Measurements from ENCODE around the gene CWH43.
"Not testable (repeated sequence)": the region's sequence is repeated elsewhere in the genome, so short reads cannot be mapped to it uniquely, and the experiment has no call there.

CWH43 gene

DNA sequence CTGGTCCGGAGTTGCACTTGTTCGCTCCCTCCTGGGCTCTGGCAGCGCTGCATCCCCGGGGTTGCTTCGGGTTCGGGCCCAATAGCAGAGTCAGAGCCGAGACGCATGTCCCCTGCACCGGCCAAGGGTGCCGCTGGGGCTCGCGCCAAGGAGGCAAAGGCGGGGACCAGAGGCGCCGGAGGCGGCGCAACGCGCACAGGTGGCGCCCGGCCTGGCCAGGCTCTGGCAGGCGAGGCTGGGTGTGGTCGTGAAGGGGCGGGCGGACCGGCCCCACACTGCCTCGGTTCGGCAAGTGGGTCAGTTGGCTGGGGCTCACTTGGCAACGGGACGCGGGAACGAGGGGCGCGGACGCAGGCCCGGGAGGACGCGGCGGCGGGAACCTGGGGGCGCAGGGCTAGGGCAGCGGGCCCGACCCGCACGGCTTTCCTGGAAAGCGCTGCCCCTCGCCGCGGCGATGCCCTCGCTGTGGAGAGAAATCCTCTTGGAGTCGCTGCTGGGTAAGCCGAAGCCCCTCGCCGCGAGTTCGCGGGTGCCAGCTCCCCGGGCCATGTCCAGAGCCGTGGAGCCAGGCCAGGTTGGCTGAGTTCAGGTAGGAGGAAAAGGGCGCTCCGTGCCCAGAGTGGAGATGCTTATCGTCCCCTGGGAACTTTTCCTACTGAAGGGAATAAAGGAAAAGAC, at the start of gene CWH43:
Gene CWH43 (plus strand): TSS at position 300 of the 678 bp plus-strand sequence. CDS start 155 bp downstream, at position 455.
- DNase-seq (ENCODE audit: low read depth in 2 of 2) = no peak

DNA sequence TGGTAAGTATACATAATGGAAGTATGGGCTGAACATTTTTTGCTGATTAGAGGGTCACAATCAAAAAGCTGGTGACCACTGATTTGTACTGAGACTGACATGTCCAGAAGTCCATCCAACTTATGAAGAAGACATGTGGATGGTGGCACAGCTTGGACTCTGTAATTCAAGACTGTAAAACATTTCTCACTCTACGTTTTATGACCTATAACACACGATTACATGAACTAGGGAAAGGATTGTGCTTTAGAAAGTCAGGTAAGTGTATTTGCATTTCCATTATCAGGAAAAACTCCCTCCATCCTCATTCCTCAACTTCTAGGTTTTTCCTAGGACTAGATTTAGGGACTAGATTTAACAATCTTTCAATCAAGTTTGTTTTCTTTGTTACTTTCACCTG, 49.0 kb upstream of the CWH43 start:
- DNase-seq (ENCODE audit: low read depth in 2 of 2) = no peak

DNA sequence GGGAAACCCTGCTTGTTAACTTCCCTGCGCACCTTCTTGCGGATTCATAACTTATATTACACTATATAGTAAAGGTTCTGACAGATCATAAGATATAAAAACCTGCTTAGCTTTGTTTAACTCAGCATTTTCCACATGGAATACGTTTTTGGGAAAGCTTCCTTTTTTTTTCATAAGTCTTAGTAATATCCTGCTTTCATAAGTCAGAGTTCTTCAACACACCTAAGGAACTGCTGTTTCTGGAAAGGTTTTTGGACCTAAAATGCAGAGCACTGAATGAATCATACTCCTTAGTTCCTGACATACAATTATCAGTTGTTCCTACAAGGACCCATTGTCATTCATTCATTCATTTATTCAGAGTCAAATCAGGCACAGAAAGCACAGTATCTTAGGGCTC, 47.2 kb upstream of the CWH43 start:
- DNase-seq (ENCODE audit: low read depth in 2 of 2) = no peak

DNA sequence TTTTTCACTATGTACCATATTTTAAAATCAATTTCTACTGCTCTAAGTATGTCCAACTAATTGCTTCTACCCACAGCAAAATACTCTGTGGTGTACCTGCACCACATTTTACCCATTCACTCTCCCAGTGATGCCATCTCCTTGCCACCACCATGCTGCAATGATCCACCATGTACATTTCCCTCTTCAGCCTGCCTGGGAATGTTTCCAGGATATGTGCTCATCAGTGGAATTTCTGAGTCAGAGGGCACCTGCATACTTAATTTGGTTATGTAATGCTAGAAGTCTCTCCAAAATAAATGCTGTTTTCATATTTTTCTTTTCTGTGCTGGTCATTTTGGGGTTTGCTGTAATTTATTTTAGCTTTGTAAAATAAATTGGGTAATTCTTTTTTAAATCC, 46.3 kb upstream of the CWH43 start:
- no peak for DNase-seq (ENCODE audit: low read depth in 2 of 2)

DNA sequence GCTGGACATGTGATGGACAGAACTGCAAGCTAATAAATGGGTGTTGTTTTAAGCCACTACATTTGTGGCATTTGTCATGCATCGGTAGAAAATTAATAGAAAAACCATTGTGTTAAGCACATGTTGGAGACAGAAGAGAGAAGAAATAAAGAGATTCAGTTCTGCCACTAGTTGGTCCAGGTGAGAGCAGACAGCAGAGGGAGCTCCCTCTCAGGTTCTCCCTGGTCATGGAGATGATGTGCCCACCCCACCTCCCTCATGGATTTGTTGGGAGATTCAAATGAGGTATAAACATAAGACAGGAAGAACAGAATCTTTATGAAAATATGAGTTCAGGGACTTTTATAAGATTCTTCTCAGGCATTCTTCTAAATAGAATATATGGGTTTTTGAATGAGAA, 42.7 kb upstream of the CWH43 start:
- no peak for DNase-seq (ENCODE audit: low read depth in 2 of 2)

DNA sequence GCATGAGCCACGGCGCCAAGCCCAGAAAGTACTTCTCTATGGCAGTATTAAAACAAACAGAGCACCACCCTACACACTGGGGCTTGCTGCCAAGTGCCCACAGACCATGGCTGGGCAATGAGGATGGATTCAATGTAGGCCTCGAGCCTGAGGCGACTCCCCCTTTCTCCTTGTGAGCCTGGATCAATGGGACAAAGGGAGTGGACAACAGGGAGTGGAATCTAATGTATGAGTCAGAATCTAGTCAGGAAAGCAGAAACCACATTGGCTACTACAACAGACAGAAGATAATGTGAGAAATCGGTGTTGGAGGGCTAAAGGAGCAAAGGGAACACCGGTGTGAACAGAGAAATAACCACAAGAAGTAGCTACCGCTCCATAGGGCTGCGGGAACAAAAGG, 41.8 kb upstream of the CWH43 start:
- no peak for DNase-seq (ENCODE audit: low read depth in 2 of 2)

DNA sequence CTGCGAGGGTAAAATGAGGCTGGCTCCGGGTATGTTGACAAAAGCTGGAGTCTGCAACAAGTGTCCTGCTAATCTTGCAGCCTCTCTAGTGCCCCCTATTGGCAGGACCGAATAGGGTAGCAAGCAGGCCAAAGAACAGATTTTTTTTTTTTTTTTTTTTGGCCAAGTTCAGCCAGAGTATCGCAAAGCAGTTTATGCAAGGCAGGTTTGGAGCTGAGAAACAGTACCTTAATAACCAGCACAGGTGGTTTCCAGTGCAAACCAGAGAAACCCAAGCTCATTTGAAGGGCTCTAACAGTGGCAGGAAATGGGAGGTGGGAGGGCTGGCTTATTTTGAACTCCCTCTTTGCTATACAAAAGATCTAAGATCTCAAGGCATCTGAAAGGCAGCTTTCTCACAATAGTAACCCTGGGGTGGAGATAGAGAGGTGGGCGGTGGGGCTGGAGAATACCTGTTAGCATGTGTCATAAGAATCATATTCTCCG, 41.3 kb upstream of the CWH43 start:
- DNase-seq (ENCODE audit: low read depth in 2 of 2) = peak in 1 of 2 donors; percentile 2

DNA sequence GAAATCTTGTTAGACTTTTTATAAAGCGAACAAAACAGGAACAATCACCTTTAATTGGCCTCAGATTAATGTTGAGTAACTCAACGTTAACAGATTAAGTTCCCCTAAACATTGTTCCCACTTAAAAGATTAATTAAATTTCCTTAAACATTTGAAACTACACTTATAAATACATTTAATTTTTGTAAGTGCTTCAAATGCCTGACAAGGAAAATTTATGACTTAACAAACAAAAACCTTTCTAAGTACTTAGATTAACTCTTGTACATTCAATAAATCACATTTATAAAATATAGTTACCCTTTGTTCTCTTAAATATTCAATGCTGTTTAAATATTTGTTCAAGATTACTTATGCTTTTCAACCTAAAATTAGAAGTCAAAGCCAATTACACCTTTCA, 40.1 kb upstream of the CWH43 start:
- DNase-seq (ENCODE audit: low read depth in 2 of 2) = no peak

DNA sequence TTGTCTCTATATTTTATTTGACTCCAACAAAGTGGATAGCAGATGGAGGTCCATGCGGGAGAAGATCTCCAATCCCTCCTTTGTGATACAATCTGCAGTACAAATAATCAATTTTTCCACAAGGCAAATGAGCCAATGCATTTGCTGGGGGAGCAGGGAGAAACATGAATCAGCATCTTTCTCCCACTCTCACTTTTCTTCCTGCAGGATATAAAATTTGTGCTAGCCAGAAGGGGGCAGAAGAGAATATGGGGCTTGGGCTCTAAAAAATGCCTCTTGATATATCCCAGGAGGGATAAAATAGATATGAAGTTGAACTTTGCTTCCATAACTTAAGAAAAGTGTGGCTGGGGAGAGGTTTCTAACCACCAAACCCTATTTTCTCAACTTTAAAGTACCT, 38.3 kb upstream of the CWH43 start:
- DNase-seq (ENCODE audit: low read depth in 2 of 2) = no peak

DNA sequence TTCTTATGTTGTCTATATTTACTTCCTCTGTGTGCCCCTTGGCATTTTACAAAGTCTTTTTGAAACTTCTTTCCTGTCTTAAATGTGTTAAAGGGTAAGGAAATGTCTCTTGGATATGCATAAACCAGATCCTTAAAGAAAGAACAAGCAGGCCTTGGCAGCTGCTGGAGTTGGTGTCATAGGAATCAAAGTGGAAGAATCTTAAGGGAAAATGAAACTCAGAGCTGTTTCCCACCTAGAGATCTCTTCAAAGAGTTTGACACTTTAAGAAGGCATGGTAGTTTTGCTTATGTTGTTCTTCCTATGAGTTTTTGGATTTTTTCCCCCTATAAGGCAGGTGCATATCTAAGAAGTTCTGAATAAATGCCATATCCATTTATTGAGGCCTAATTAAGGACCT, 37.0 kb upstream of the CWH43 start:
- DNase-seq (ENCODE audit: low read depth in 2 of 2) = no peak

DNA sequence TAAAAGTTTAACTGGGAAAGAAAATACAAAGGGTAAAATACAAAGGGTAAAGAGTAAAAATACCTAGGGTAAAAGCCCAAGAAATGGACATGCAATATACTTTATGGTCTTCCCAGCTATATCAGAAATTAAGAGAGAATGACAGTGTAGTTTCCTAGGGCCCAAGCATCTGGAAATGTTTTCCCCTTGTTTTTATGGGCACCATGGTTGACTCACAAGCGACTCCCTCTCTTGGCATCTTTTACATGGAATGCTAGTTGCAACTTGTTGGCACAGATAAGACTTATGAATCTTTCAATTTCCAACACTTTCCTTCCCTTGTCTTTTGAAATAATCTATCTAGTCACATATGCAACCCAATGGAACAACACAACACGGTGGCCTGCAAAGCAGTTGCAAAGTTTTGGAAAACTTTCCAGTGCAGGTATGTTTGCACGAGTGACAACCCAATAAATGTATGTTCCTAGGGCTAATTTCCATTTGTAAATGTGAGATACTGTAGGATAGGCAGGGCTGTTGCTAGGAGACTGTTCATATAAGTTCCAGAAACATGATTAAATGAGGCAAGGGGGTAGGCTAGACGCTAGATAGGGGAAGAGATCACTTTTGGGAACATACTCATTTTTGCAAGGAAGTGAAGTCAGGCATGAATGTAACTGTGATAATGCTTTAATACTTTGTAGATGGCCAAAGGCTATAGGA, 36.4 kb upstream of the CWH43 start:
- DNase-seq (ENCODE audit: low read depth in 2 of 2) = no peak

DNA sequence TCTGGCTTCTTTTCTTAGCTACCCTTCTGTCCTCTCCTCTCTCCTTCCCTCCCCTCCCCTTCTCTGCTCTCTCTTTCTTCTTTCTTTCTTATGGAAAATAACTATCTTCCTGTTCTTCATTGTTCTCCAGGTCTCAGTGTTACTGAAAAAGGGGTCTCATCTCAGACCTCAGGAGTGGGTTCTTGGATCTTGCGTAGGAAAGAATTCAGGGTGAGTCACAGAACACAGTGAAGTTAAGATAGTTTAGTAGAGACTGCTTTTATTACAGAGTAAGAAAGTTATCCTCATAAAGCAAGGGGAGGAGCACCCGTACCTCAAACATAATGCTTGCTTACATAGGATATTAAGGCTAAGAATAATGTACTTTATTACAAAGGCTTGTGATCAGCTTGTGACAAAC, 31.8 kb upstream of the CWH43 start:
- DNase-seq (ENCODE audit: low read depth in 2 of 2) = no peak

DNA sequence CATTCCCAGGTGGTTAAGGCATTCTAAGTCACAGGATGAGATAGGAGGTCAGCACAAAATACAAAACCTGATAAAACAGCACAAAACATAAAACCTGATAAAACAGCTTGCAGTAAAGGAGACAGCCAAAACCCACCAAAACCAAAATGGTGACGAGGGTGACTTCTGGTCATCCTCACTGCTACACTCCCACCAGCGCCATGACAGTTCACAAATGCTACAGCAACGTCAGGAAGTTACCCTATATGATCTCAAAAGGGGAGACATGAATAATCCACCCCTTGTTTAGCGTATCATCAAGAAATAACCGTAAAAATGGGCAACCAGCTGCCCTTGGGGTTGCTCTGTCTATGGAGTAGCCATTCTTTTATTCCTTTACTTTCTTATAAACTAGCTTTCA, 28.7 kb upstream of the CWH43 start:
- DNase-seq (ENCODE audit: low read depth in 2 of 2) = not testable (repeated sequence)

DNA sequence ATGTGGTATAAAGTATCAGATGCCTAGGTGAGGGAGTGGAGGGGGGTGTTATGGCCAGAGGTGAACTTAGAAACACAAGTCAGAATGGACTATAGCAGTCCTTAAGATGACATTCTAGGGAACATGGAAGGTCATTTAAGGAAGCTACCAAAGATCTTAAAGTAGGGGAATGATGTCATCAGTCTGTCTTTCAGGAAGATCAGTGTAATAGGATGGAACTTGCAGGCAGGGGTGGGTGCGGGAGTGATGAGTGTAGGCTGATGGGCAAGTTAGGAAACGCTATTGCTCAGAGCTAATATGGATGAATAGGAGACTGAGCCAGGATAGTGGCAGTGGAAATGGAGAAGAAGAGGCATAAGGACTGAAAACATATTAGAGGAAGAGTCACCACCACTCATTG, 27.5 kb upstream of the CWH43 start:
- DNase-seq (ENCODE audit: low read depth in 2 of 2) = no peak

DNA sequence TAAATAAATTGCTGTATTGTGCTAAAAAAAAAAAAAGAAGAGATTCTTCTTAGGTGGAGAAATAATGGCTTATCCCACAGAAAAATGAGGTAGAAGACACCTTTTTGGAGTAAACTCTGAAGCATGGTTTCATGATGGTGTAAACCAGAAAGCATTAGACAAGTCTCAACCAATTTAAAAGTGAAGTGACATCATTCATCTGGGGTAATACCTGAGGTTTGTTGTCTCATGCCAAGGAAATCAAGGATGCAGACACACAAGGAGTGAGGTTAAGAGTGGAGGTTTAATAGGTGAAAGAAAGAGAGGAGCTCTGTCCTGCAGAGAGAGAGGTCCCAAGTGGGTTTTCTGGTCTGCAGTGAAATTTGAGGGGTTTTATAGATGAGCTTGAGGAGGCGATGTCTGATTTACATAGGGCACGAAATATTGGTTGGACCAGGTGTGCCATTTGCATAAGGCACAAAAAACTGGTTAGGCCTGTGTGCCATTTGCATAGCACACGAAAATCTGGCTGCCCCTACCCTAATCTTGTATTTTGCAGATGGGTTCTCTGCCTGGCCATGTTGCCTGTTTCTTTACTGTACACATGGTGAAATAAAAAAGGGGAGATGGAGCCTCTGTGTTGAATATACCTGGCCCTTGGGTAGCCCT, 25.0 kb upstream of the CWH43 start:
- no peak for DNase-seq (ENCODE audit: low read depth in 2 of 2)

DNA sequence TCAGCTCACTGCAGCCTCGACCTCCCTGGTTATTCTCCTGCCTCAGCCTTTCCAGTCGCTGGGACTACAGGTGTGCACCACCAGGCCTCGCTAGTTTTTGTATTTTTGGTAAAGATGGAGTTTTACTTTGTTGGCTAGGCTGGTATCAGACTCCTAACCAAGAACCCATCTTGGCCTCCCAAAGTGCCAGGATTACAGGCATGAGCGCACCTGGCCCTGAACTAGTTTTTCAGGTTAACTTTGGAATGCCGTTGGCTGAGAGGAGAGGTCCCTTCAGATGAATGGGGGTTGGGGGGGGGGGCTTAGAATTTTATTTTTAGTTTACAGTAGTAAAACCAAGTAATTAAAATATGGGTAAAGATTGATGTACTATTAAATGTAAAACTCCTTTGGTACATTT, 23.4 kb upstream of the CWH43 start:
- DNase-seq (ENCODE audit: low read depth in 2 of 2) = no peak

DNA sequence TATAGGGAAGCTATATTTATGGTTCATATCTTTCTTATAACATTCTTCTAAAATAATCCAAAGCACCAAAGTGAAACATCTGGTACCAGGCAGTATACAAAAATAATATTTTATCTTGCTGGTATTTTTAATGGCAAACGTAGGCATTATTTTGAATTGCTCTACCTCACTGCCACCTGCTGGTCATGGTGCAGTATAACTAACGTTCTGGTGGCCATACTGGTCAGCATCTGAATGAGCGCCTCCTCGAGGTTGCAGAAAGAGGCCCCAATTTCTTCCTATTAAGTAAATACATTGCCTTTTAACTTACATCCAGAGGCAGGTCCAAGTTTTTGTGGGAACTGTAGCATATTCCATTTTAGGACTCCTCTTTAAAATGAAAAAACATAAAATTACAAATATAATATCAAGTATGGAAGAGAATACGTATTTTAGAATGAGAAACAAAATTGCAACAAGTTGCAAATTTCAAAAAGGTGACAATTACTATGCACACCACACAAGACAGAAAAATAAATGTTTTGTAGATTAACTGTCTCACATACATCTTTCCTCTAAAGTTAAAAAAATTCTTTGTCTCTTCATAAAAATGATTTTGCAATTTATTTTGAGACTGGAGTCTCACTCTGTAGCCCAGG, 22.9 kb upstream of the CWH43 start:
- peak; percentile 49 to 55 for DNase-seq (ENCODE audit: low read depth in 2 of 2)

DNA sequence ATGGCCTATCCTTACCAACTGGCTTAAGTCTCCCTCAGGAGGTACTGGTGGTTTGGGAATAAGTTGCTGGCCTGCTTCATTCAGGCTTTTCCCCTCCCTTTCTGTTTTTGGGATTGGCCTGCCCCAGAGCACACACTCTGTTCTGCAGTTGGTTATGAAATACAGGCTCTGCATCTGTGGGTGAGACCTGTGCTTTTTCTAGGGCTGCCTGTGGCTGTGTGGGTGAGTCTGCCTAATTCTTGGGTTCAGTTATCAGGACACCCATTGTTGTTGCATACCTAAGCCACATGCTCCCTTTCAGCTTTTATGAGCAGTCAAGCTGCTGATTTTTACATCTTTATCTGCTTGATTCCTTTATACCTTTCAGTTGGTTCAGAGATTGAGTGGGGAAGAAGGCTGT, 19.0 kb upstream of the CWH43 start:
- no peak for DNase-seq (ENCODE audit: low read depth in 2 of 2)

DNA sequence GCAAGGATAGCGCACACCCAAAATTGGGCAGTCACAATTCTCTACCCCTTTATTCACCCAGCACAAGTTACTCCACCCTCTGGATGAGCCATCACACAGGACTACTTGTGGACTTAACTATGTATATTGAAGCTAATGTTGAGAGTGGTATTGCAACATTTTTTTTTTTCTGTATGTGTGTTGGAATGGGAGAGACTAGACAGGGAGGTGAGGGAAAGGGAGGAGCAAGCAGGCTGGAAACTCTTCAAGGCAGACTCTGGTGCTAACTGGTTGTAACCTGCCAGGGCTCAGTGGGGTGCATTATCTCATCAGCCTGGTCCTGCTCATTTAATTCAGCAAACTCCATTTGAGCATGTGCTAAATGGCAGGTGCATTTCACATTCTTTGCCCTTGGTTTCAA, 18.4 kb upstream of the CWH43 start:
- no peak for DNase-seq (ENCODE audit: low read depth in 2 of 2)

DNA sequence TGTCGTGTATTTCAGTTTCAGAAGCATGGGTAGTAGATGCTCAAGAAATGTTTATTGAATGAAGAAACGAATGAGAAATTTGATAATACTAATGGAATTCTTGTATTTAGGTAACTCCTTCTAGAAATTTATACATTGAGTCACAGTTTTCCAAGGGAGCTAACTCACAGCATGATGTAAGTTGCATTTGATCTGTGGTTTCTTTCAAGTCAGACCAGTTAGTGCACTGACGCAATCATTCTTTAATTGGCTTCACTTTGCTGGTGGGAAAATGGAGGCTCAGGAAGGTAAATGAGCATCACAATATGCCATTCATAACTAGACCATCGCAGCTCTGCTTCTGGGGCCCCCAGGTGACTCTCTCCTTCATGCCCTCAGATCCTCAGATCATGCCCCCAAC, 17.3 kb upstream of the CWH43 start:
- DNase-seq (ENCODE audit: low read depth in 2 of 2) = no peak

DNA sequence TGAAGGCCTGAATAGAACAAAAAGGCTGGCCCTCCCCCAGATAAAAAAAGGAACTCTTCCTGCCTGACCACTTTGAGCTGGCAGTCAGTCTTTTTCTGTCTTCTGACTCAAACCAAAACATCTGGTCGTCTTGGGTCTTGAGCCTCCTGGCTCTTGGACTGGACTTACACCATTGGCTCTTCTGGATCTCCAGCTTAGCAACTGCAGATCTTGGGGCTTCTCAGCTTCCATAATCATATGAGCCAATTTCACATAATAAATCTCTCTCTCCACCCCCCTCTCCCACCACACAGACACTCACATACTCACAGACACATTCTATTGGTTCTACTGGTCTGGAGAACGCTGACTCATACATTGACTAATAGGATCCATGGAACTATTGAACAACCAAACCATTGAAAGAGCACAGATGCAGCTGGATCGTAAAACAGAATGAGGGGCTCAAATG, 15.6 kb upstream of the CWH43 start:
- DNase-seq (ENCODE audit: low read depth in 2 of 2) = no peak

DNA sequence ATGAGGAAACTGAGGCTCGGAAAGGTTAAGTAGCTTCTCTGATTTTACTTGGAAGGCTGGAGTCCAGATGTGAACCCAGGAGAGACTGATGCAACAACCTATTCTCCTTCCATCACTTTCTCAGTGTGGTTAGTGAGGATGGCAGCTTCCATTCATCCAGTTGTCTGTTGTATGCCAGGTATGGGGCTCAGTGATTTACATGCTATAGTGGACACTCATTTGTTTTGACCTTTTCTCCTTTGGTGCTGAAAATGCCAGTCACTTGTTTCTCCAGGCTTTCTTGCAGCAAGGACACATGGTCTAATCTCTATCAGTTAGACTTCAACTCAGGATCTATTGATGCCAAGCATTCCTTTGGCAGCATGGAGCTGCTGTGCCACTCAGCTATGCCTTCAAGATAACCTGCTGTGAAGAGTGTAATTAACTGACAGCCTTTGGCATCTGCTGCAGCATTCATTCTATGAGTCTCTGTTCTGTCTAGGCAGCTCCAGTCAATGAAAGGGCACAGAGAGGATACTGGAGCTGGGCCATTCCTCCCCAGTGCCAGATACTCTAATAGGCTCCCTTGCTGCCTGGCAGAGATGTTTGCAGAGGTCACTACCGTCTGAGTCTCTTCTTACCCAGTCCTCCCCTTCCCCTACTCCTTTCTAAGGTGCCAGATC, 11.0 kb upstream of the CWH43 start:
- no peak for DNase-seq (ENCODE audit: low read depth in 2 of 2)
